ENCODE data around the gene AIG1.

The AIG1 gene

DNA sequence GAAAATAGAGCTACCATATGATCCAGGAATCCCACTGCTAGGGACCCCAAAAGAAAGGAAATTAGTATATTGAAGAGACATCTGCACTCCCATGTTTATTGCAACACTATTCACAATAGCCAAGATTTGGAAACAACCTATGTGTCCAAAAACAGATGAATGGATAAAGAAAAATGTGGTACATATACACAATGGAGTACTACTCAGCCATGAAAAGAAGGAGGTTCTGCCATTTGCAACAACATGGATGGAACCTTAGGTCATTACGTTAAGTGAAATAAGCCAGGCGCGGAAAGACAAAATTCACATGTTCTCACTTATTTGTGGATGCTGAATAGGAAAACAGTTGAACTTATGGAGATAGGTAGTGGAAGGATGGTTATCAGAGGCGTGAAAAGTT lies 252.5 kb downstream of the AIG1 start:
- no peaks in the 10 kb centered on the region for H3K27me3 ChIP-seq (ENCODE audit: insufficient read depth, low read depth, severe bottlenecking)
- H3K9me3 ChIP-seq (ENCODE audit: severe bottlenecking) = no peaks in the 10 kb centered on the region
- DNase-seq = no peak
- no peak overlapping the region for H3K27ac ChIP-seq
- no peaks in the 10 kb centered on the region for H3K36me3 ChIP-seq
- TF ChIP-seq, protein P1, sequence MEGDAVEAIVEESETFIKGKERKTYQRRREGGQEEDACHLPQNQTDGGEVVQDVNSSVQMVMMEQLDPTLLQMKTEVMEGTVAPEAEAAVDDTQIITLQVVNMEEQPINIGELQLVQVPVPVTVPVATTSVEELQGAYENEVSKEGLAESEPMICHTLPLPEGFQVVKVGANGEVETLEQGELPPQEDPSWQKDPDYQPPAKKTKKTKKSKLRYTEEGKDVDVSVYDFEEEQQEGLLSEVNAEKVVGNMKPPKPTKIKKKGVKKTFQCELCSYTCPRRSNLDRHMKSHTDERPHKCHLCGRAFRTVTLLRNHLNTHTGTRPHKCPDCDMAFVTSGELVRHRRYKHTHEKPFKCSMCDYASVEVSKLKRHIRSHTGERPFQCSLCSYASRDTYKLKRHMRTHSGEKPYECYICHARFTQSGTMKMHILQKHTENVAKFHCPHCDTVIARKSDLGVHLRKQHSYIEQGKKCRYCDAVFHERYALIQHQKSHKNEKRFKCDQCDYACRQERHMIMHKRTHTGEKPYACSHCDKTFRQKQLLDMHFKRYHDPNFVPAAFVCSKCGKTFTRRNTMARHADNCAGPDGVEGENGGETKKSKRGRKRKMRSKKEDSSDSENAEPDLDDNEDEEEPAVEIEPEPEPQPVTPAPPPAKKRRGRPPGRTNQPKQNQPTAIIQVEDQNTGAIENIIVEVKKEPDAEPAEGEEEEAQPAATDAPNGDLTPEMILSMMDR (IDR thresholded peaks at IDR 0.05; ENCODE audit: low read depth, low read length) = no peak
- no peak overlapping the region for H3K4me3 ChIP-seq (ENCODE audit: low read depth, low read length)

DNA sequence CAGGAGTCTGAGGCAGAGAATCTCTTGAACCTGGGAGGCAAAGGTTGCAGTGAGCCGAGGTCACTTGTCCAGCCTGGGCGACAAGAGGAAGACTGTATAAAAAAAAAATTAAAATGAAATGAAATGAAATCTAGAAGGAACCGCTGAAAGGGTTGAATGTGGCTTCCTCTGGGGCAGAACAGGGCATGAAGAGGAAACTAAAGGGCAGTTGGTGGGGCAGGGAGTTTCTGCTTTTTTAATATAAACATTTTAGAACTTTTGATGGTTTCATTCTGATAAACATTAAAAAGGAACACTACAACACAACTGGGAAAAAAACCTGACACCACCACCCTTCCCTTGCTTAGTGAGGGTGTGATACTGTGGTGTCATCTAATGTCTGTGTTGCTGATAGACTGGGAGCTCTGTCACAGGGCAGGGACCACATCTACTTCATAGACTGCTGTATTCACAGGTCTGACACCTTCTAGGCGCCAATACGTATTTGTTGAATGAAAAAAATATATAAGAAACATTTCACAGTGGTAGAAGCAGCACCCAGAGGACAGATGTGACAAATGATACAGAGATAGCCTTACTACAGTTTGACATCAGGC lies 260.9 kb downstream of the AIG1 start:
- Histone ChIP-seq H3K9me3 (ENCODE audit: severe bottlenecking) (no peaks in the 10 kb centered on the region), H3K36me3 (no peaks in the 10 kb centered on the region)
- TF ChIP-seq, protein P1 (IDR thresholded peaks at IDR 0.05; ENCODE audit: low read depth, low read length) = no peak

DNA sequence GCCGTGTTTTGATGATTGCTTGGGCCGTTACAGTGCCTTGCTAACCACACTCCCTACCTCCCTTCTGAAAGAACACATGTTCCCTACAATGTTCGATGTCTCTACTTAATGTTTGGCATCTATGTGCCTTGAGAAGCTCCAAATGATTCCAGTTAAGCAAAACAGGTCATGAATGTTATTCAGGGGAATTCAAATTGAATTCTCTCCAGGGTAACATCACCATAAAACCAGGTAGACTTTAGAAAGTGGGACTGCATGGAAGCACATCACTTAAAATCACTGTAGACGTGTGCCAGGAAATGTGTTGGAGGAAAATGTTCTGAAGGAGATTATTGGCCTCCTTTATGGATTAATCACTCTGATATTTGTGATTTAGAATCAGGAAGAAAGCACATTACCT lies 261.7 kb downstream of the AIG1 start:
- no peaks in the 10 kb centered on the region for H3K36me3 ChIP-seq
- DNase-seq = no peak

More for the DNA sequence above, 260.9 kb downstream of the AIG1 start:
- H3K27me3 ChIP-seq (ENCODE audit: insufficient read depth, low read depth, severe bottlenecking) = no peaks in the 10 kb centered on the region
- no peak overlapping the region for H3K4me3 ChIP-seq (ENCODE audit: low read depth, low read length)
- DNase-seq = no peak
- no peak overlapping the region for H3K27ac ChIP-seq

DNA sequence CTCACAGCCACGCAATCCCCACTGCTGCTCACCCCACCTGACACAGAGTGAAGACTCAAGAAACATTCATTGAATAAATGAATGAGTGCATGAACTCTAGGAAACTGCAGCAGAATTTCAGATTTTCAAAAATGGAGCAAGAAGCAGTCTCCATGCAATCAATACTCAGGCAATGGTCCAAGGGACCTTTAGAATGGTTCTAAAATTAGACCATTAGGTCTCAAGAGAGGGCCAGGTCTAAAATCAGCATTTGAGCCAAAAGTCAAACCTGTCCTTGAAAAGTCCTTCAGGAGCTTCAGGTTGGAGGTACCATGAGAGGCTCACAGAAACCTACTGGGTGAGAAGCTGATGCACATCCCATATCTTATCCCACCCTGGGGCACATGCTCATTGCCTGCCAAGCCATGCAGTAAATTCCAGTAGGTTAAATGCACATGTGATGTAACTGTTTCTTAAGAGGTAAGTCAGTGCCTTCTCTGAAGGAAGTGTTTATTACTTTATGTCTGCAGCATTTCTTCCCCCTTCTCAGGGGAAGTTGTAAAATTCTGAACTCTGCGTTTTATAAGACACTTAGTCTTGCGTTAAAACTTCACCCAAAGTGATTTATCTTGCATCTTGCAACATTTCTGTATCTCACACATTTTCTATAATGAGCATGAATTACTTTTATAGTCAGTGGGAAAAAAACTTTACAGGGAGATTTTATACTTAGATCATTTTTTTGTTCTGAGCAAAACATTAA lies 263.2 kb downstream of the AIG1 start:
- TF ChIP-seq, protein P1 (IDR thresholded peaks at IDR 0.05; ENCODE audit: low read depth, low read length) = no peak
- H3K9me3 ChIP-seq (ENCODE audit: severe bottlenecking) = no peaks in the 10 kb centered on the region
- no peak overlapping the region for H3K27ac ChIP-seq
- no peaks in the 10 kb centered on the region for H3K27me3 ChIP-seq (ENCODE audit: insufficient read depth, low read depth, severe bottlenecking)
- H3K4me3 ChIP-seq (ENCODE audit: low read depth, low read length) = no peak overlapping the region
- no peak for DNase-seq
- H3K36me3 ChIP-seq = no peaks in the 10 kb centered on the region

More for the DNA sequence above, 261.7 kb downstream of the AIG1 start:
- no peaks in the 10 kb centered on the region for H3K27me3 ChIP-seq (ENCODE audit: insufficient read depth, low read depth, severe bottlenecking)
- H3K4me3 ChIP-seq (ENCODE audit: low read depth, low read length) = no peak overlapping the region
- H3K27ac ChIP-seq = no peak overlapping the region
- H3K9me3 ChIP-seq (ENCODE audit: severe bottlenecking) = no peaks in the 10 kb centered on the region
- TF ChIP-seq, protein P1 (IDR thresholded peaks at IDR 0.05; ENCODE audit: low read depth, low read length) = no peak

DNA sequence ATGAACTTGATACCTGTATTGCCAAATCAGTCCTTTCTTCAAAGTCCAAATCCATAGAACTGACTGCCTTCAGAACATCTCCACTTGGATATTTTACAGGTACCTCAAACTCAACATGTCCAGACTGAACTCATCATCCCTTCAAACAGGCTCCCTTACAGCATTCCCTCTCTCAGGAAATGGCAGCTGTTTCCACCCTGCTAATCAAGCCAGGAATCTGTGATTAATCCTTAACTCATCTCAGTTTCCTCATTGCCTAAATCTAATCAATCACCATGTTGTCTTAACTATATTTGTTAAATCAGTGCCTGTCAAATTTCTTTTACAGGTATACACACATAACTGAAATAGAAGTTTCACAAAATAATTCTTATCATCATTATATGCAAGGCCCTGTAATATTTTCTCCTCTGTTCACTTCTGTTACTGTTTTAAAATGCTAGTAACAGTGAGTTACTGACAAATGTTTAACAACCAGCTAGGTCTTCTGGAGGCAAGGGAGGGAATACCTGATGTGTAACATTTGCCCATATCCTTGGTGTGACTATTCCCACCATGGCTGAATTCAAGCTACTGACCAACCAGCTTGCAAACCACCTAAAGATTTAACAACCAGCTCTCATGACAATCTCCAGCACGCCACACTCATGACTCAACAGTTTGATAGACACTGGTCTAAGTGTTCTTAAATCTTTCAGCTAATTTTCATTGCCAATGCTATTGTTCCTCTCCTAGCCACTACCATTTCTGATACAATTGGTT lies 264.9 kb downstream of the AIG1 start:
- H3K9me3 ChIP-seq (ENCODE audit: severe bottlenecking) = no peaks in the 10 kb centered on the region
- DNase-seq = no peak
- no peak overlapping the region for H3K27ac ChIP-seq
- H3K27me3 ChIP-seq (ENCODE audit: insufficient read depth, low read depth, severe bottlenecking) = no peaks in the 10 kb centered on the region
- no peaks in the 10 kb centered on the region for H3K36me3 ChIP-seq
- TF ChIP-seq, protein P1 (IDR thresholded peaks at IDR 0.05; ENCODE audit: low read depth, low read length) = no peak
- H3K4me3 ChIP-seq (ENCODE audit: low read depth, low read length) = no peak overlapping the region

All from WERI-Rb-1 (cell line).